GM18520 (cell line): Measurements from ENCODE around the gene PPM1J.
"Not testable (repeated sequence)": the region's sequence is repeated elsewhere in the genome, so short reads cannot be mapped to it uniquely, and the experiment has no call there.

Source experiments
- ATAC-seq: cut with Tn5 transposase; IDR thresholded peaks from one replicate; pipeline ENCODE4 v1.9.1; 2021; ENCODE audit not compliant: unreplicated experiment

PPM1J gene

DNA sequence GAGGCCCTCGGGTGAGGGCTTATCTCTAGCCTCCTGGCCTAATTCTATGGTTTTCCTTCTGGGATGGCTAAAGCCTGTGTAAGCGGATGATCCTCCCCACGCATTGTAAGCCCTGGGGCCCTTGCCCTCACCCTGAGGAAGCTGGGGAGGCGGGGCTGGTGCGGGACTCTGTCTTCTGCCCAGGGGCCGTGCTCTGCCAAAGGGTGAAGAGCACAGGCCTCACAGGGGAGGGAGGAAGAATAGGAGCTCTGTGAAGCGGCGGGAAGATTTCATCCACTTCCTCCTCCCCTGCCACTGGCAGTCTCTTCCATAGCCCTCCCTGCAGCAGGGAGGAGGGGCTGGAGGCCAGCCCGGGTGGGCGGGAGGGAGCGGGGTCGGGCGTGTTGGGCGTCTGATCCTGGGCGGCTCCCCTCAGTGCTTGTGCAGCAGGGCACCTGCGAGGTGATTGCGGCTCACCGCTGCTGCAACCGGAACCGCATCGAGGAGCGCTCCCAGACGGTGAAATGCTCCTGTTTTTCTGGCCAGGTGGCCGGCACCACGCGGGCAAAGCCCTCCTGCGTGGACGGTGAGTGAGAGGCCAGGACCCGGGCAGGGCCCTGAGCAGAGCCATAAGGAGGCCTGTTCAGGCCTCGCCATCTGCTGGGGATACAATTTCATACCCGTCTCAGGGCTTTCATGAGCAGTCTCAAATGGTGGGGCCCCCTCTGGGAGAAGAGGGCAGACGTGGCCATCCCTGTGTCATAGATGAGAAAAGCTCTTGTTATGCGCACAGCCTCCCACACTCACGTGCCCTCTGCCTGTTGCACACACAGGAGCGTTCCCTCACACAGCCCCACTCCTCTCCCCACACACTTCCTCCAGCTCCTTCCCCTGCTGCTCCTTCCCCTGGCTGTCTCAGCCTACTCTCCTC, 7.7 kb upstream of the PPM1J start:
- no peak for ATAC-seq

DNA sequence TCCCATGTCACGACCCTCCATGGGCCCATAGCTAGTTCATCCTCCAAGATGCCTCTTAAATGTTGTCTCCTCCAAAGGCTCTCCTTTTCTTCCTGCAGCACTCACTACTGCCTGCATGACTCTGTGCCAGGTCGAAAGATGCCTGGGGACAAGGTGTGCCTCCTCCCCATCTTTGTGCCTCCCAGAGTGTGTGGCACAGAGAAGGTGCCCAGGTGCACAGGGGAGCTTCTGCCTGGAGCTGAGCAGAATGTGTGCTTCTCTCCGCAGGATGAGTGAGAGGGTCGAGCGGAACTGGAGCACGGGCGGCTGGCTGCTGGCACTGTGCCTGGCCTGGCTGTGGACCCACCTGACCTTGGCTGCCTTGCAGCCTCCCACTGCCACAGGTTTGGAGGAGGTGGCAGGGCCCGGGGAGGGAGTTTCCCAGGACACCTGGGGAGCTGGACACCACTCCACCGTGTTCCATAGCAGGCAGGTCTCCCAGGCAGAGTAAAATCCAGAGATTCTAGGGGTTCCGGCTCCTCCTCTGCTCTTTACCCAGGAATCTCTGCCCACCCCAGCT, 6.9 kb upstream of the PPM1J start:
- no peak for ATAC-seq

DNA sequence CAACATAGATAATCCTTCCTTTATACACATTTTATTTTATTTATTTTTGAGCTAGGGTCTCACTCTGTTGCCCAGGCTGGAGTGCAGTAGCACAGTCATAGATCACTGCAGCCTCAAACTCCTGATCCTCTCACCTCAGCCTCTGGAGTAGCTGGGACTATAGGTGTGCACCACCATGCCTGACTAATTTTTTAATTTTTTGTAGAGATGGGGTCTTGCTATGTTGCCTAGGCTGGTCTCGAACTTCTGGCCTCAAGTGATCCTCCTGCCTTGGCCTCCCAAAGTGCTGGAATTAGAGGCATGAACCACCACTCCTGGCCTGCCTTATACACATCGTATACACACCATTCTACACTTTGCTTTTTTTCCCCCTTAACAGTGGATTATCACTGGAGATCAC, 6.2 kb upstream of the PPM1J start:
- ATAC-seq = not testable (repeated sequence)

DNA sequence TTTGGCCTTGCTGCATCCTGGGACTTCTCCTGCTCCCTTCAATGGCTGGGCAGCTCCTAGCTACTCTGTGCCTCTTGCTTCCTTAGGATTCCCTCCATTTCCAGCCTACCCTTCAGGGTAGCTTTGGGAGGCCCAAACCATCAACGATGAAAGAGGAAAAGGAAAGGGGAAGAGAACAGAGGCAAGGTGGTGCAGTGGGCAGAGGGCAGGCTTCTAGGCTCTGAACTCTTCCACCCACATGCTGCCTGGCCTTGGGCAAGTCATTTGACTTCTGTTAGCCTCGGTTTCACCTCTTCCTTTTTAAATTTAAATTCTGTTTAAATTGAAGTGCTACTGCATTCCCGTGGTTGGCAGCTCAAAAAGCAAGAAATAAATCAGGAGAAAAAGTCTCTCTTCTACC, 5.7 kb upstream of the PPM1J start:
- ATAC-seq = no peak

DNA sequence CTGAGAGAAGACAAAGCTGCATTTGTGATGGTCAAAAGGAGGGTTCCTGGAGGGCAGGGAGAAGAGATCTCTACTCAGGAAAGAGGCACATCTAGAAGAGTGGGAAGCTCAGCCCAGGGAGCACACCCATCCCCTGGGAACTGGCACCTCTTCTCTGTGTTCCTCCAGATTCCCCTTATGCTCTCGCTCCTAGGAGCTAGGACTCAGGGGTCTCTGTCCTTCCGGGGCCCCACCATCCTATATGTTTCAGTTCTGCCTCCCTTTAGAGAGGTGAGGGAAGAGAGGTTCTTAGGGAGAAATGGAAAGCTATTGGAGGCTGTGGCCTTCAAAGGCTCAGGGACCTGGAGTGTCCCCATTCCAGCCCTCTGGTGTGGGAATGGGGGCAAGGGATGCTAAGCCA, 4.6 kb upstream of the PPM1J start:
- no peak for ATAC-seq

DNA sequence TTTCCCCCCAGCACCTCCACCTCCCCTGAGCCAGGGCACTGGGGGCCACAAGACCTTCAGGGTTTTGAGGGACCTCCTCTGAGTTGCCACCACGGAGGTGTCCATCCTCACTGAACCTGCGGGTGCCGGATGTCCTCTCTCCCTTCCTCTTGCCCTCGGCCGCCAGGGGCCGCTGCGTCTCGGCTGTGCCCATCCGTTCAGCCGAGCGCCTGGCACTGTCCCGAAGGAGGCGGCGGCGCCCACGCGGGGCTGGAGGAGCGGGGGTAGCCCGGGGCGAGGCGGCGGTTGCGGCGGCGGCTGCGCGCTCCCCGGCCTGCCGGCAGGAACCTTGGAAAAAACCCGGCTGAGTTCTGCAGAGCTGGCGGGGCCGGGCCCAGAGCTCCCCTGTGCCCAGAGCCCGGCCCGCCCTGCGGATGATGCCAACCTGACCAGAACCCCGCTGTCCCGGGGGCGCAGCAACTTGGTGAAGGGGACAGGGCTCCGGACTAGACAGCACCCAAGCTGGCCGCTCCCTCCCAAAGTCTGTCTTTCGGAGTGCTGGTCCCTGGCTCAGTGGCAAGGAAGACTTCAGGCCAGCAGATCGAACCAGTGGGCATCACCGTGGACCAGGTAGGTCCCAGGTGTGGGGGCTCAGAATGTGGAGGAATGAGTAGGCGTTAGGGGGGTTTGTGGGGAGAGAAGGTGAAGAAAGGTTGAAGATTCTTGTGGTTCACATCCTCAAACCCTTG, 3.7 kb upstream of the PPM1J start:
- no peak for ATAC-seq

DNA sequence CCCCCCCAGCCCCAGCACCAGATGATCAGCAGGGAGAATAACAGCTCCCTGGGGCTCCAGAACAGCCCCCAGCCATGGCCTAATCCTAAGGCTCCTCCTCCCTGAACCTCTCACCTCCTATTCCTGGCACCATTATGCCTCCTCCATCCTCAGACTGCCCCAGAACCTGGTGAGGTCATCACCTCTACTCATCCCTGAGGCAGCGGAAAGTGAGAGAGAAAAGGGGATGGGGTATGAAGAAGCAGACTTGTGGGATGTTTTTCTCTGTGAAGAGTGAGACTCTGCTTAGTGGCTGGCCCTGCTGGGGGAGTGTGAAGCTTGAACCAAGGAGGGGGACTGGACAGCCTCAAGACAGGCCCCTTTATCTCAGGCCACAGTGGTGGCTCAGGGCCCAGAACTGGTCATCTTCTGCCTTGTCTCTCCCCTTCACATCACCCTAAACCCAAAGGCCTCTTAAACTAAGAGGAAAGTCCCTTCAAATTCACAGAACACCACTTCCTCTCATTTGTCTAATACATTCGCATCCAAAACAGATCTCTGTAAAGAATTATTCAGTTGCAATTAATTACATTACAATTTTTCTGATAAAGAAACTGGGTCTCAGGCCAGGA, 2.2 kb upstream of the PPM1J start:
- ATAC-seq = no peak

DNA sequence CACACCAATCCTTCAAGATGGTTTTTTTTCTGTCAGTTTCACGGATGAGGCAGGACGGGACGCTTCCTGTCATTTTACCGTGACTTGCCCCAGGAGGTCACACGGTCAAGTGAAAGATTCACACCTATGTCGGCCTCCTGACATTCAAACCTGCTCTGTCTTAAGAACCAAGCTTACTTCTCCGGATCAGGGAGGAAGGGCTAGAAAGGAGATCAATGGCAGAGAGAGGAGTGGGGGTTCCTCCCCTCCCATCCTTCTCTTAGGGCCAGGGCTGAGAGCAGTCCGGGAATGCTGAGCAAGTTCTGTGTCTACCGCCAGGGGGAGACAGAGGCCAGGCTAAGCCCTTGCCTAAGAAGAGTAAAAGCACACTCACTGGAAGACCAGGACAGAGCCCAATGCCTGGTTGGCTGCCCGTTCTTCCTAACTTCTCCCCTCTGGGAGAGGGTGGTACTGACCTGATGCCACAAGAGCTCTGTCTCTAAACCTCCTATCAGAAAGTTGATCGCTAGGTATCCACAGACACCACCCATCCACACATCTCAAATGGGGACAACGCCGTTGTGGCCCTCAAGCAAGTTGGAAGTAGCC, 1.1 kb upstream of the PPM1J start:
- peak; percentile 30 for ATAC-seq

DNA sequence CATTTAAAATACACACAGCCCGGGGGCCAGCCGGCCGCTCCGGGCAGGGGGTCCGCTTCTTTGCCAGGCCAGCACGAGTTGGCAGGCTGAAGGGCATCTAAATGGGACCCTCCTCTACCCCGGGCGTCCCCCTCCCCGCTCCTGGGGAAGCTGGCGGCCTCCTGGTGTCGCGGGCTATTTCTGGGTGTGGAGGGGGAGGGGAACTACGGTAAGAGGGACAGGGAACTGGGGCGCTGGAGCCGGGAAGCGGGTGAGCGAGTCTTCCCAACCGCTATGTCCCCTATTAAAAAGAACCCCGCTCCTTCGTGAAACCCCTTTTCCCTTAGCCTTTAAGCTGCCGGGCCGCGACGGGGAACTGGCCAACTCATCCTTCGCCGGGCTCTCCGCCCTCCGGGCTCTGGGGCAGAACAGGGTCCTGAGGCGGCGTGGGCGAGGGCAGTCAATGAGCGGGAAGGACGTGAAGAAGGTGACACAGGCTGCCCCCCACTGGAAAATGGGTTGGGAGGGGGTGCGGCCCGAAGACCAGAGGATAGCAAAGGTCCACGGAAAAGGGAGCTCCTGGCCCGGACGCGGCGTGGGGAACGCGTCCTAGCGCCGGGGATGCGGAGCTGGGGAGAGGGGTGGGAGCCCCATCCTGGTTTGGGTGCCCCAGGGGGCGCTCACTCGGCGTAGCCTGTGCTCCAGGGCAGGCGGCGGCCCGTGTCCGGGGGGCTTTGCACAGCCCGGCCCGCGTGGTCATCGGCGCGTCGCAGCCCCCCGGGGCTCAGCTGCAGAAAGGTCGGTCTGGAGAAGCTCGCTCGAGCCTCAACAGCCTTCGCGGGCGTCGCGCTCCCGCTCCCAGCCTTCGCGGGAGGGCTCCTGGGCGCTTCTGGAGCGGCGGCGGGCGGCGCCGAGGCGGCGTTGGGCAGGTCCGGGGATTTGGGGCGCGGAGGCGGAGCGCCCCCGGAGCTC, 544 bp downstream of the PPM1J start:
- no peak for ATAC-seq

DNA sequence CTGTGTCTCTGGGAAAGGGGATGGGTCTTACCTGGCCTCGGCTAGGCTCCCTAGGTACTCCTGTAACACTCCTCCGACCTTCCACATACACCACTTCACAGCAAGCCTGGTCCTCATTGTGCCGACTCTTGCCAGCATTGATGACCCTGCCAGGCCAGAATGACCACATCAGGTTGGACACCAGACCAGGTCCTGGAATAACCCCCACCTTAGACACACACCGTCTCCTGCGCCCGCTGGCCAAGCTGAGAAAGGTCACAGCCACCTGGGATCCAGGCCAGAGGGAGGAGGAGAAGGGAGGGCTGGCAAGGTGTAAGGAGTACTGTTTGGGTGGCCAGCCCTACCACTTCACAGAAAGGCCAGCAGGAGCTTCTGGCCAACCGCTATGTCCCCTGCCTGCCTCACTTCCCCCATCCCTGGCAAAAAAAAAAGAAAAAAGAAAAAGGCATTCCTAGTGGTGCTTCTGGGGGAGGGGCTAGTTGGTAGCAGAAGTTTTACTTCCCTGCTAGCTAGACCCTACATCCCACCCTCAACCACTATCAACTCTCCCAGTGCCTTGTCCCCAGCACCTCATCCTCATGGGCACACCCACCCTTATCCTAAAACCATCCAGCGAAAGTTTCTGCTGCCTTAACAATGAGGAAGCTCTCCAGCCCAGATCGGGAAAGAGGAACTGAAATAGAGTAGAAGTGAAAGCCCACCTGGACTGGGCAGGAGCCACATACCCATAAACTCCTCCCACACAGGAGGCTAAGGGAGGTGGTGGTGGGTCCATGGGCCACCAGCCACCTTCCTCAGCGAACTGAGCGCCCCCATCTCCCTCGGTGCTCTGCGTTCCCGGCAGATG, 1.4 kb downstream of the PPM1J start:
- no peak for ATAC-seq

DNA sequence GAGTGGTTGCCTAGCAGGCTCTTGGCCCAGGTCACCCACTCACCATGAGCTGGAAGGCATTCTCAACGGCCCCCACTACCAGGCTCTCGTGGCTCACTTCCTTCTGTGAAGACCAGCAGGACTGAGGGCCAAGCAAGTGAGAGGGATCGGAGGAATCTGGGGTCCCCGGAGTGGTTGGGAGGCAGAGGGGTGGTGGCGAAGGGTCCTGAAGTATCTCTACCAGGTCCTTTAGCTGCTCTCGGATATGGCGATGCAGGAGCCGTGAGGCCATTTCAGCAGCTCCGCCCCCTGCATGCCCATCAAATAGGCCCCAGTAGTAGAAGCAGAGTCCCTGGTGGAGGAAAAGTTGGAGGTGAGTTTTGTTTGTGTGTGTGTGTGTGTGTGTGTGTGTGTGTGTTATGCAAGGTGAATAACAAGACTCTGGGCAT, 2.4 kb downstream of the PPM1J start:
- no peak for ATAC-seq

DNA sequence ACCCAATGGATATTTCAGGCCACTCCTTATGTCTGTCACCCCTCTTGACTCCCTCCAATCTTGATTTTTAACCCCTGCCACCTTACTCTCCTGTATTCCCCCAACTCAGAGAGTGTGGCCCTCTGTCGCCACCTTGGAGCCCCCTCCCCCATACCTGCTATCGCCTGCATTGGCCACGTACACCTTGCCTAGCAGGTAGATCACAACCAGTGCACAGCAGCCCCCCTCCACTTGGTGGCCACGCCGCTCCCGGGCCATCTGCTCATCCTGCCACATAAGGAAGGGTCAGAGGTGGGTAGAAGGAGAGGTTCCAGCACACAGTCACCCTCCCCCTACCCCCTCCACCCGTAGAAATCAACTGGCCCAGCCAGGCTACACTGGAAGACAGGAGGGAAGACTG, 2.9 kb downstream of the PPM1J start:
- no peak for ATAC-seq

DNA sequence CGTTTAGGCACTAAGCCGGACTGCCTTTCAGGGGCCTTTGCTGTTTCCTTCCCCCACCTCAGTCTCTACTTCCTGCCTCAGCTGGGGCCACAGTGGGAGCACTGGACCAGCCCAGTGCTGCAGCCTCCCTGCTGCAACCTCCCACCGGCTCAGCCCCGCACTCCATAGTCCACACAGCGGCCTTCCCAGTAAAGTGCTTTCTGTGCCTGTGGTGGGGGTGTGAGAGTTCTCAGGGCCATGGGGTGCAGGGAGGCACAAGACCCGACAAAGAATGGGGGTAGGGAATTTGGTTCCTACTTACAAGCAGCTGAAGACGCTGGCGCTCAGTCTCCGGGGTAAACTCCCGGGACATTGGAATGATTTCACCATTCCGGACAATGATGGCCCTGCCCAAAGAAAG, 3.5 kb downstream of the PPM1J start:
- no peak for ATAC-seq

DNA sequence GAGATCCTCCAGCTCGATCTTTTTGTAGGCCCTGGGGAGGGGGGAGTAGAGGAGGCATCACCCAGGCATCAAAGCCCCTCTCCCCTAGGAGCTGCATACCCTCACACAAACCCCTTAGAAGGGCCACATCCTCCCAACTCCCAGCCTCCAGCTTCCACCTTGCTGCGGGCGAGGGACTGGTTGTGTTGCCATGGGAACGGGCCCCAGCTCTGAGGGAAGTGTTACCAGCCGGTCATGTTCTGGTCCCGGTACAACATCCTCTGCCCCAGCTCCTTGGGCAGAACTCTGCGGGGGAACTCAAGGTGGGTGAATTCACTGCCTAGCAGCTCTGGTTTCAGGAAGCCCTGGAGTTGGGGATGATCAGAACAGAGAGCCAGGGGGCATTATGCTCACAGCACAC, 4.1 kb downstream of the PPM1J start:
- no peak for ATAC-seq

DNA sequence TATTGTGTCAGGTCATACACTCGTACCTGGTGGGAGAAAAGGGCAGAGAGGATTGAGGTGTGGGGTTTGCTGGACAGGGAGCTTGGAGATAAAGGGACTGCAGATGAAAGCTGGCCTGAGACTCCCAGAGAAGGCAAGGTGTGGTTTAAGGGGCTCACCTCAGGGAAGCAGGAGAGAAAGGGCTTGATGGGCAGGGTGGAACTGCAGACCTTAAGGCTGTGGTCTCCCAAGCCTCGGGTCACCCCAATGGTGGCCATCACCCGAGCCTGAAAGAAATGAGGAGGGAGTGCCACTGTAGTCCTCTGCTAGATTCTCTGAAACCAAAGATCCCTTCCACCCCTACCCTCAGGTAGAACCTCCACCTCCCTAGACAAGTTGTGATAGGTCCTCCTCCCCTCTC, 4.5 kb downstream of the PPM1J start:
- ATAC-seq = no peak

DNA sequence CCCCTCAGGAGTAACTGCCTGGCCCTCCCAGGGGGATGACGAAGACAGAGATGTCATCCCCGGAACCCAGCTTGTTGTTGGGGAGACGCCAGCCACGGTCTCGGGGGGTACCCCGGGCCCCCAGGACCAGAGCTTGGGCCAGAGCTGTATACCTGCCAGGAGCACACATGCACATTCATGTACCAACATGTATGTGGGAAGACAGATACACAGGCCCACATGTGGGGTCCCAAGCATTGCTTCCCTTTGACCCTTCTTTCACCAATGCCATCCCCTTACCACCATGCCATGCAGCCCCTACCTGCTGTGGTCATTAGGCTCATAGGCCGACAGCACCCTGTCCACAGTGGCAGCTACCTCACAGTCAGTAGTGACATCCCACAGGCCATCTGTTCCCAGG, 5.0 kb downstream of the PPM1J start:
- no peak for ATAC-seq

DNA sequence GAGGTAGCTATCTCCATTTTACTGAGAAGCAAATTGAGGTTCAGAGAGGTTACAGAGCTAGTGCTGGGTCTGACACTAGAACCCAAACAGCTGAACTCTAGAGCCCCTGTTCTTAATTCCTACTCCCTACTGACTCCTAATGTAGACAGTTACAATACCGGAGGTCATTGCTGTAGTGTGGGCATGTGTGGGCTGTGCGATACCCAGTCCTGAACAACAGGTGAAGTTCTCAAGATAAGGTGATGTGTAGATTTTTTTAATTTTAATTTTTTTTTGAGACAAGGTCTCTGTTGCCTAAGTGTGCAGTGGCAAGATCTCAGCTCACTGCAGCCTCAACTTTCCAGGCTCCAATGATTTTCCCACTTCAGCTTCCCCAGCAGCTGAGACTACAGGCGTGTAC, 6.6 kb downstream of the PPM1J start:
- no peak for ATAC-seq

DNA sequence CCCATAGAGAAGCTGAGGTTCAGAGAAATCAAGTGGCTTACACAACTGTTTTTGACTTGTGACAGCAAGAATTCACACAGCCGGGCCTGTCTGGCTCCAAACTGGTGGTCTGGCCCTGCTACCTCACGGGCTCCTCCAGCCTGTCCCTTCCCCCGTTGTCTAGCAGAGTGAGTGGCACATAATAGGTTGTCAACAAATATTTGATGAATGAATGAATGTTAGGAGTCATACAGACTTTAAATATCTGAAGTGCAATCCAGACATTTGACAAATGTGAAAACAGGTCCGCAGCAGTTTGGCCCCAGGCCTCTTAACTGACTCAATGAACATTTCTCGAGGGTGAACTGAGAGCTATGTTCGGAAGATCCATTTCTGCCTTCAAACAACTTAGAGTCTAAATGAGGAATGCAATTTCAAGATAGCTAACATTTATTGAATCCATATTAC, 7.1 kb downstream of the PPM1J start:
- no peak for ATAC-seq
